Measurements from ENCODE around the gene AGFG1. TPM values are rescaled to one million over a fixed set of nuclear protein-coding genes. Genes with fewer than 3 reads are reported as not detected.

Gene AGFG1
- total RNA-seq, 3 donors from 2014 or later = 69.2 to 76.3 (median 73.0) TPM

DNA sequence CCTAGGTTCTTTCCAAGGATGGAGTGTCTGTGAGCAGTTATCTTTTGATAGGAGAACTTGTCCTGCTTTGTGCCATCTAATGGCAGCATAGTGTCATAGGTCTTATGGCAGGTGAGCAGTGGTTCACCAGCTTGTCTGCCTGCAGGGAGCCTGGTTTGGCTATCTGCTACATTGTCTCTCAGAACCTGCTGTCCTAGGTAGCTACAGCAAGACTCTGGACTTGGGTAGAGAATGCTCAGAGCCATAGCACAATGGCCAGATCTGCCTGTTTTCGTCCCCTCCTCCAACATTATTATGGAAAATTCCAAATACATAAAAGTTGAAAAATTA, 28.3 kb downstream of the AGFG1 start:
- ATAC-seq (no peak), DNase-seq (no peak)
- intact Hi-C loops (cut with DNase I, micrococcal nuclease) = no loop called here
- TF ChIP-seq, protein P1, sequence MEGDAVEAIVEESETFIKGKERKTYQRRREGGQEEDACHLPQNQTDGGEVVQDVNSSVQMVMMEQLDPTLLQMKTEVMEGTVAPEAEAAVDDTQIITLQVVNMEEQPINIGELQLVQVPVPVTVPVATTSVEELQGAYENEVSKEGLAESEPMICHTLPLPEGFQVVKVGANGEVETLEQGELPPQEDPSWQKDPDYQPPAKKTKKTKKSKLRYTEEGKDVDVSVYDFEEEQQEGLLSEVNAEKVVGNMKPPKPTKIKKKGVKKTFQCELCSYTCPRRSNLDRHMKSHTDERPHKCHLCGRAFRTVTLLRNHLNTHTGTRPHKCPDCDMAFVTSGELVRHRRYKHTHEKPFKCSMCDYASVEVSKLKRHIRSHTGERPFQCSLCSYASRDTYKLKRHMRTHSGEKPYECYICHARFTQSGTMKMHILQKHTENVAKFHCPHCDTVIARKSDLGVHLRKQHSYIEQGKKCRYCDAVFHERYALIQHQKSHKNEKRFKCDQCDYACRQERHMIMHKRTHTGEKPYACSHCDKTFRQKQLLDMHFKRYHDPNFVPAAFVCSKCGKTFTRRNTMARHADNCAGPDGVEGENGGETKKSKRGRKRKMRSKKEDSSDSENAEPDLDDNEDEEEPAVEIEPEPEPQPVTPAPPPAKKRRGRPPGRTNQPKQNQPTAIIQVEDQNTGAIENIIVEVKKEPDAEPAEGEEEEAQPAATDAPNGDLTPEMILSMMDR (IDR thresholded peaks at IDR 0.05) = no peak
- no peaks in the 10 kb centered on the region for H3K36me3 ChIP-seq (ENCODE audit: low read depth)
- H3K4me1 ChIP-seq (ENCODE audit: low read depth) = peaks cover 21% of the 10 kb centered on the region
- H3K9me3 ChIP-seq = no peaks in the 10 kb centered on the region
- H3K4me3 ChIP-seq = no peak overlapping the region

DNA sequence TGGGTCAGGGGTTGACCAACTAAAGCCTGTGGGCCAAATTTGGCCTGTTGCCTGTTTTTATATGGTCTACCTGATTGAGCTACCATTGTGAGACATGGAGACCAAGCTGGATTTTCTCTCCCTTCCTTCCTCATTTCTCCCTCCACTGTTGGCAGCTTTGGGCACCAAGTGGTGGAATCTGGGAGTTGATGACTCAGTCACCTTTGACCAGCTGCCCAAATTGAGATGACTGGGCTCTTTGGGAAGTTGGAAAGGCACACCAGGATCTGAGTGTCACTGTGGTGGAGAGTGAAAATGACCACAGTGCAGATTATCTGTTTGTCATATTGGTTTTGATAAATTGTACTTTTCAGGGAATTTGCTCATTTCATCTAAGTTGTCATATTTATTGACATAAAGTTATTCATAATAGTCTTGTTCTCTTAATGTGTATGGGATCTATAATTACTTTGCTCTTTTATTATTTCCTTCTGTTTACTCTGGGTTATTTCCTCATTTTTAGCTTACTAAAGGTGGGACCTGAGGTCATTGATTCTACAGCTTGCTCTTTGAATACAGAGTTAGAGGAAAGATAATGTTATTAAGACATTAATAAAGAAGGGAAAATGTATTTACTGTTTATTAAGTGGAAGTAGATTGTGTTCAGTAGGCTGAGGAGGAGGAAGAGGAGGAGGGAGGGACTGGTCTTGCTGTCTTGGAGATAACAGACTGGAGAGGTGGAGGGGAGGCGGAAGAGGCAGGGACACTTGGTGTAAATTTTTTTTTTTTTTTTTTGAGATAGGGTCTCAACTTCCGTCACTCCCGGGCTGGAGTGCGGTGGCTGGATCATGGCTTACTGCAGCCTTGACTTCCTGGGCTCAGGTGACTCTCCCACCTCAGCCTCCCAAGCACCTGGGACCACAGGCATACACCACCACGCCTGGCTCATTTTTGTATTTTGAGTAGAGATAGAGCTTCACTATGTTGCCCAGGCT, 31.8 kb downstream of the AGFG1 start:
- peak in 2 of 3 donors; percentile 39 to 41 for DNase-seq

GRCh38 chr2:227504700-227505099, 32.7 kb downstream of the AGFG1 start:
- intact Hi-C loops (cut with DNase I, micrococcal nuclease) = no loop called here
- TF ChIP-seq, protein P1 (IDR thresholded peaks at IDR 0.05) = no peak
- peaks cover 48% of the 10 kb centered on the region for H3K4me1 ChIP-seq (ENCODE audit: low read depth)

More for the DNA sequence above, 31.8 kb downstream of the AGFG1 start:
- H3K4me3 ChIP-seq = no peak overlapping the region
- no peaks in the 10 kb centered on the region for H3K36me3 ChIP-seq (ENCODE audit: low read depth)
- peak; percentile 89 for ATAC-seq
- TF ChIP-seq, protein P1 (IDR thresholded peaks at IDR 0.05) = no peak
- peaks cover 42% of the 10 kb centered on the region for H3K4me1 ChIP-seq (ENCODE audit: low read depth)
- no peaks in the 10 kb centered on the region for H3K9me3 ChIP-seq
- intact Hi-C loops (cut with DNase I, micrococcal nuclease) = no loop called here

DNA sequence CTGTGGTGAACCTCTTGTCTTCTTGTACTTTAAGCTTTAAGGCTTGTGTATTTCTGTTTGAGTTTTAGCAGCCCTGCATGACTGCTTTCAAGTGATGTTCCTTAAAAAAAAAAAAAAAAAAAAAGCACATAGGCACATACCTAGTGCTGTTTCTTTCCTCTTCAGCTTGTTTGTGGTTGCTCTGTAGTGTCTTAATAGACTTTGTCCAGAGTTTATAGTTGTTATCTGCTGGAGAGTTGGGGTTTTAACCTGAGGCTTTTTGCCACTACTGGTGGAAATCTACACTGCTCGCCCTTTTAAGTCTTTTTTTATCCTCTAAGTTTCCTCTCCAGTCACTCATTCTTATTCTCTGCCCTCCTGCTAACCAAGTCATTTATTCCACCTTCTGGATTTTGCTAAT, 34.5 kb downstream of the AGFG1 start:
- no peak for DNase-seq
- H3K4me3 ChIP-seq = no peak overlapping the region
- H3K36me3 ChIP-seq (ENCODE audit: low read depth) = no peaks in the 10 kb centered on the region
- peaks cover 64% of the 10 kb centered on the region for H3K4me1 ChIP-seq (ENCODE audit: low read depth)
- no peaks in the 10 kb centered on the region for H3K9me3 ChIP-seq
- peak; percentile 7 for ATAC-seq
- TF ChIP-seq, protein P1 (IDR thresholded peaks at IDR 0.05) = no peak
- intact Hi-C loops (cut with DNase I, micrococcal nuclease) = no loop called here

More at GRCh38 chr2:227504700-227505099, 32.7 kb downstream of the AGFG1 start:
- DNase-seq (no peak), ATAC-seq (peak; percentile 65)
- H3K9me3 ChIP-seq = no peaks in the 10 kb centered on the region
- no peak overlapping the region for H3K4me3 ChIP-seq
- H3K36me3 ChIP-seq (ENCODE audit: low read depth) = no peaks in the 10 kb centered on the region

DNA sequence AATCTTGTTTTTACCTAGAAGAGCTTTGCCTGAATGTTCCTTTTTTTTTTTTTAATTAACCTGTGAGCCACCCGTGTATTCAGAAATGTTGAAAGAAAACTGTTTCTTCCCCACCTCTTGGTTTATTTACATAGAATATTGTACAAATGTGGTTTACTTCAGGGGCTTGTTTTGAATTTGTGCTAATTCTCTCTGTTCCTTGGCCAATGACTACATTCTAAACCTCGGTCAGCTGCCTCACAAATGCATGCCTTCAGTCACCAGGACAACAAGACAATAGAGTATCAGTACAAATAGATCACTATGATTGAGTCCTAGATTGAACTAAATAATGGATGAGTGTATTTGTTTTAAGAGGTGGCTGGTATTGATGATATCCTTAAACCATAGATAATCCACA, 36.0 kb downstream of the AGFG1 start:
- H3K4me3 ChIP-seq = no peak overlapping the region
- H3K4me1 ChIP-seq (ENCODE audit: low read depth) = peaks cover 69% of the 10 kb centered on the region
- intact Hi-C loops (cut with DNase I, micrococcal nuclease) = no loop called here
- H3K36me3 ChIP-seq (ENCODE audit: low read depth) = no peaks in the 10 kb centered on the region
- no peak for DNase-seq
- TF ChIP-seq, protein P1 (IDR thresholded peaks at IDR 0.05) = no peak
- no peaks in the 10 kb centered on the region for H3K9me3 ChIP-seq
- no peak for ATAC-seq
